Muscle of leg (tissue), 11 donors: Measurements from ENCODE around the gene SALL2. TPM values are rescaled to one million over a fixed set of nuclear protein-coding genes. Genes with fewer than 3 reads are reported as not detected.

Source experiments
- DNase-seq: peaks from one replicate; pipeline ENCODE4 v3.0.0; 2013
- H3K27ac ChIP-seq: one replicate; pipeline ENCODE4 v1.5.1; 2013; ENCODE audit warnings: mild to moderate bottlenecking, low read length, control low read depth
- H3K27me3 ChIP-seq: one replicate; pipeline ENCODE4 v1.6.1; 2013; ENCODE audit warnings: low read length; ENCODE audit not compliant: control insufficient read depth, insufficient read depth
- H3K36me3 ChIP-seq: one replicate; pipeline ENCODE4 v1.6.1; 2013; ENCODE audit warnings: low read length; ENCODE audit not compliant: control insufficient read depth, insufficient read depth
- H3K4me1 ChIP-seq: one replicate; pipeline ENCODE4 v1.6.1; 2013; ENCODE audit warnings: low read length; ENCODE audit not compliant: control insufficient read depth, insufficient read depth
- H3K4me3 ChIP-seq: one replicate; pipeline ENCODE4 v1.5.1; 2013; ENCODE audit warnings: low read length, control low read depth
- H3K9me3 ChIP-seq: replicated peaks from 2 replicates; pipeline ENCODE4 v1.6.1; 2013; ENCODE audit warnings: low read depth, low read length; ENCODE audit not compliant: control insufficient read depth
- WGBS: methylation state at CpG from one replicate; pipeline ENCODE4 v1.1.5; 2013; ENCODE audit warnings: missing lambda C conversion rate; ENCODE audit not compliant: insufficient coverage; 5-methylcytosine and 5-hydroxymethylcytosine counted together
- polyA plus RNA-seq, 8 donors: library from polyadenylated mRNA; unstranded; fragments of 120-200 nt; gene quantifications; one replicate each; pipeline versions ENCODE4 v1.2.1 to v1.2.3, GENCODE V29; 2013; ENCODE audit warnings: inconsistent platforms in 1 of 8, low replicate concordance in 1 of 8; ENCODE audit not compliant: insufficient read length in 8 of 8, insufficient read depth in 1 of 8
- total RNA-seq: library from RNA; stranded (reverse); fragments of 120-200 nt; gene quantifications from one replicate; pipeline ENCODE4 v1.2.4, GENCODE V29; 2013

The SALL2 gene
- total and polyA plus RNA-seq, 9 donors: 7.1 to 21.6 (median 14.7) TPM

DNA sequence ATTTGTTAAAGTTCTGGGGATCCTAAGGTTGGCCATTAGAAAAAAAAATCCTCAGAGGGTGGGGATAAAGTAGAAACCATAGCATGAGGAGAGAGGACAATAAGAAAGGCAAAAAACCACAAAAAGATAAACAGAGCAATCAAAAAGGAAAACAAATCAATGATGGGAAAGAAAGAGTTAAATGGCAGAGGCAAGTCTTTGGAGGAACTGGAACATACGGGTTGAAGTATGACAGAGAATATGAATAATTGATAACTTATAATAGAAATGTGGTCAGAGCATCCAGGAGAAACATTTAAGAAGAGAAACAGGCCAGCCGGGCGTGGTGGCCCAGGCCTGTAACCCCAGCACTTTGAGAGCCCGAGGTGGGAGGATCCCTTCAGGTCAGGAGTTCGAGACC is 17.8 kb upstream of the SALL2 start:
- H3K27me3 ChIP-seq: no peaks in the 10 kb centered on the region
- DNase-seq: no peak
- no peaks in the 10 kb centered on the region for H3K4me1 ChIP-seq
- H3K9me3 ChIP-seq: no peaks in the 10 kb centered on the region
- H3K4me3 ChIP-seq: no peak overlapping the region
- no peaks in the 10 kb centered on the region for H3K36me3 ChIP-seq
- WGBS: no CpG with 5 or more reads among the region's 5 CpGs
- H3K27ac ChIP-seq: no peak overlapping the region

DNA sequence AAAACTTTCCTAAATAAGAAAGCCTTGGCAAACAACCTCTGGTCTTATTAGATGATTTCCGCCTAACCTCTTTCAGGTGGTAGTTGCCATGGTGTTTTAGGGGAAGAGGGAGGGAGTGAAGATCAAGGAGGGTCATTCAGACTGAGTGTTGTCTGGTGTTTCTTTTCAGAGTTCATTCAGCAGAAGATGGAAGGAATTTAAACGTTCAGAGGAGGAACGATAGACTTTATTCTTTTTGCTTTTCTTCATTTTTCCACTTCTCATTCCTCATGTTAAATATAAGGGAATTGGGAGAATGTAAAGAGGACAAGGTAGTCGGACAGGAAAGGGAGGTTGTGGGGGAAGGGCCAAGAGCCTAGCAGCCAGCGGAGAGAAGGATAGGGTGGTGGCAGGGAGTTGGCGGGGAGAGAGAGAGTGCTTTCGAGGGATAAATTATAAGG is 17.4 kb upstream of the SALL2 start:
- Histone ChIP-seq H3K9me3 (no peaks in the 10 kb centered on the region), H3K27me3 (no peaks in the 10 kb centered on the region), H3K36me3 (no peaks in the 10 kb centered on the region), H3K4me3 (no peak overlapping the region), H3K27ac (no peak overlapping the region), H3K4me1 (no peaks in the 10 kb centered on the region)
- 28% methylated on average over 4 of the region's 7 CpGs for WGBS
- no peak for DNase-seq

DNA sequence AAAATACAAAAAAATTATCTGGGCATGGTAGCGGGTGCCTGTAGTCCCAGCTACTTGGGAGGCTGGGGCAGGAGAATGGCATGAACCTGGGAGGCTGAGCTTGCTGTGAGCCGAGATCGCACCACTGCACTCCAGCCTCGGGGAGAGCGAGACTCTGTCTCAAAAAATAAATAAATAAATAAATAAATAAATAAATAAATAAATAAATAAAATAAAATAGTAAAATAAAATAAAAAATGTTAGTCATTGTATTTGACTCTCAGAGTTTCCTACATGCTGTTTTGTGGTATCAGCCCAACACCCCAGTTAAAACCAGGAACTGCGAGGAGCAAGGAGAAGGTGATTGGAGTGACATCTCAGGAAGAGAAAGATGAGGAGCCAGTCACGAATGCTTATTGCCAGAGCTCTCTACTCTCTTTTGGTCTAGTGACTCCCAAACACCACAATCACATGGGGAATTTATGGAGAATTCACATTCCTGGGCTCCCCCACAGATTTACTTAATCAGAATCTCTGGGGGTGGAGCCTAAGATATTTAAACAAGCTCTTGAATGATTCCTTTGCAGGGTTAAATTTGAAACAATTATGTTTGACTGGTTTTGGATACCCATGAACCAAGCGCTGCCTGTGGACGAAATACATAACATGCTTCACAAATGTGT is 15.4 kb upstream of the SALL2 start:
- Histone ChIP-seq H3K36me3 (no peaks in the 10 kb centered on the region), H3K4me3 (no peak overlapping the region), H3K4me1 (no peaks in the 10 kb centered on the region), H3K9me3 (no peaks in the 10 kb centered on the region), H3K27ac (no peak overlapping the region), H3K27me3 (peaks cover 6% of the 10 kb centered on the region)
- WGBS: no CpG with 5 or more reads among the region's 9 CpGs
- DNase-seq: no peak

DNA sequence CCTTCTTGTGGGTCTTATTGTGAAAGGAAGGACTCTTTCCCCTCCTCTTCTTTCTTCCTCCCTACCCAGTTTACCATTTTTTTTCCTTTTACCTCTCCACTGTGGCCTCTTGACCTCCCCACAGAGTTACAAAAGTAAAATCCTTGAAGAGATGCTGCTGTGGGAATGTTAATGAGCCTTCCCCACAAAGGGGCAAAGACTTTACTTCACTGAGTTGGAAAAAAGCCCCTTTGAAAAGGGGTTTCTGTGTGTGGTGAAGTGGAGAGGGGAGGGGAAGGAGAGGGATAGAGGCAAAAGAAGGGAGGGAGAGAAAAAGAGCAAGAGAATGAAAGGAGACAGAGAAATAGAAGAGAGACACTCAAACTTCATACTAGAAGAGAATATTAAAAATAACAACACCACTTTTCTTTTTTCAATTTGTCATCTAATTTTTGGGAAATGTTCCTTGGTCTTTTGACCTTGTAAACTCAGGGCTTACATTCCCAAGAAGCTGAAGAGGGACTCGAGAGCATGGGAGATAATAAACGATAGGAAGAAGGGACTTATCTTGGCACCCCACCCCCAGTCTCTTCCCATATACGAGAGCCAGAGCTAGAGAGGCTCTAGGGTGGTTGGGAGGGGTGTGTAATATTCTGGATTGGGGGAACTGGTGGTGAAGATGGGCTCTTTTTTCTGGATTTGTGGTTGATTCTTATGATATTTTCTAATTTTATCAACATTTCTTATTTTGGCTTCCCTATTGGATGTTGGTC is 13.2 kb upstream of the SALL2 start:
- no peaks in the 10 kb centered on the region for H3K9me3 ChIP-seq
- no peak overlapping the region for H3K4me3 ChIP-seq
- no CpG with 5 or more reads among the region's 3 CpGs for WGBS
- peaks cover 4% of the 10 kb centered on the region for H3K4me1 ChIP-seq
- DNase-seq: no peak
- no peak overlapping the region for H3K27ac ChIP-seq
- no peaks in the 10 kb centered on the region for H3K36me3 ChIP-seq
- H3K27me3 ChIP-seq: peaks cover 20% of the 10 kb centered on the region

DNA sequence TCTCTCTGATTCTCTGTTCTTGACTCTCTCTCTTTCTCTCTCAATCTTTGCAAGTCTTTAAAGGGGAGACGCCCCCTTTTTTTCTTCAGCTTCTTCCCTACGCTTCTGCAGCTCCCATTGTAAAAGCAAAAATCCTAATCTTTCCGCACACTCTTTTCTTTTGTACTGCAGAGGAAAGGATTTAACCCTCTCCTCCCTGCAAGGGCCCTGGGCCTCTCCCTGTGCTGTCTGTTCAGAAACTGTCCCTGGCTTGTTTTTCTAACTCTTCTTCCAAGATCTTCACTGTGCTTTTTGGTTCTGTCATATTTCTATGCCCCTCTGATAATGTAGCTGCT is 10.9 kb upstream of the SALL2 start:
- no peaks in the 10 kb centered on the region for H3K36me3 ChIP-seq
- DNase-seq: peak; percentile 23
- peaks cover 4% of the 10 kb centered on the region for H3K4me1 ChIP-seq
- H3K9me3 ChIP-seq: no peaks in the 10 kb centered on the region
- no peak overlapping the region for H3K27ac ChIP-seq
- WGBS: 0% methylated on average over 2 of the region's 3 CpGs
- peaks cover 22% of the 10 kb centered on the region for H3K27me3 ChIP-seq
- H3K4me3 ChIP-seq: peak overlapping the region; percentile 12

DNA sequence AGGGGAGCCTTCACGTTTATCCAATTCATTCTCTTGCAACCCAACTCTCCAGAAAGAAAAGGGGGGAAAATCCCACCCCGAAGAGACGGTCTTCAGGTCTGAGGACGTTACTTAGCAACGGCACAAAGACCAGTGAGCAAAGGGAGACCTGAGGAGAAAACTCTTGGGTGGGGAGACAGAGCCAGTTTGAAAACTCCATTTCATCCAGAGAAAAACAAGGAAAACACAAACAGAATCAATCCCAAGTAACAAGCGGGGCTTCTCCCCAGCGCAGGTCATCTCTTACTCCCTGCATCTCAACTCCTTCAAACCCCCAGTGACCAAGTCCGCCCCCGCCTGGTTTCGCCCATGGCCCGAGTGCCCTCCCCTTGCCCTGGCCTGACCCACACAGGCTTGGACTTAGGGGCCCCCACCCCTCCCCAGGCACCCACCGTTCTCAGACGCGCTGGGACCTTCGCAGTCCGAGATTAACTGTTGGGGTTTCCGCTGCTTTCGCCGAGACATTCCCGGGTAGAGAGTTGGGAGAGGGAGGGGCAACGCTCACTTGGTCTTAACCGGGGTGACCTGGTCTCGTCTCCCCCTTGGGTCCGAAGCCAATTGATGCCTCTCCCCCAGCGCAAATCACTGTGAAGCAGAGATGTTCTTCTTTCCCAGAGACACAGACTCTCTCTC is 10.4 kb upstream of the SALL2 start:
- Histone ChIP-seq H3K36me3 (no peaks in the 10 kb centered on the region), H3K4me3 (peak overlapping the region; percentile 12), H3K27ac (no peak overlapping the region), H3K4me1 (peaks cover 4% of the 10 kb centered on the region), H3K9me3 (no peaks in the 10 kb centered on the region), H3K27me3 (peaks cover 22% of the 10 kb centered on the region)
- DNase-seq: peak; percentile 35
- WGBS: 2% methylated on average over 11 of the region's 25 CpGs

DNA sequence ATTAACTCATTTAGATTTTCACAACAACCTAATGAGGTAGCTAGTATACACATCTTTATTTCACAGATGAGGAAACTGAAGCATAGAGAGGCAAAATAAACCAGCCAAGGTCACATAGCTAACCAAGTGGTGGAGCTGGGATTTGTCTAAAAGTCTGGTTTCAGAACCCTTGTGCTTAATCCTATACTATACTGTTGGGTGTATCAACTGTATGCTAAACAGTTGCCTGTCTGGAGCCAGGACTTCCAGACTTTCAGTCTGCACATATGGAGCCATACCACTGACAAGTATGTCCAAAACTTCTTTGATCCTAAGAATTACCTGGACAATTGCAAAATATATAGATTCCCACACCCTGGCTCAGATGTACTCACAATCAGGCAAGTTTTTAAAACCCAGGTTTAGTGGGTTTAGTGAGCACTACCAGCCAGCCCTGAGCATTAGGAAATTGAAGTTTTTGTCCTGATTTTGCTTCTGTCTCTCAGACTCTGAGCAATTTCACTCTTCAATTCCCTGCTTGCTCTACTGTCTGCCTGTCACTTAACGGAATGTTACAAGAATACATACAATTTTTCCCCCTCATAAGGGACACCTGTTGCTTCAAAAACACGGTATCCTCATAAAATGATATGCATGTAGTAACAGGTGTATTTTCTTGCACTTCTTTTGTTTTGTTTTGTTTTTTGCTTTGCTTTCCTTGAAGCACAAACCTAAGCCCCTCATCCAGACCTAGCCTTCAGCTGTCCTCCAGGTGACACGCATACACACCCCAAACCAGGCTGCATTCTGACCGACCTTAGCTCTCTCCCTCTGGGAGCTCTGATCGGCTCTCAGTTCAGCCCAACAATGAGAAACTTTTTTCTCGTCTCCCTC is 9.6 kb upstream of the SALL2 start:
- no peaks in the 10 kb centered on the region for H3K36me3 ChIP-seq
- H3K4me3 ChIP-seq: peak overlapping the region; percentile 12
- H3K9me3 ChIP-seq: no peaks in the 10 kb centered on the region
- H3K27me3 ChIP-seq: peaks cover 22% of the 10 kb centered on the region
- peaks cover 4% of the 10 kb centered on the region for H3K4me1 ChIP-seq
- DNase-seq: no peak
- WGBS: 33% methylated on average over 1 of the region's 6 CpGs
- H3K27ac ChIP-seq: no peak overlapping the region

DNA sequence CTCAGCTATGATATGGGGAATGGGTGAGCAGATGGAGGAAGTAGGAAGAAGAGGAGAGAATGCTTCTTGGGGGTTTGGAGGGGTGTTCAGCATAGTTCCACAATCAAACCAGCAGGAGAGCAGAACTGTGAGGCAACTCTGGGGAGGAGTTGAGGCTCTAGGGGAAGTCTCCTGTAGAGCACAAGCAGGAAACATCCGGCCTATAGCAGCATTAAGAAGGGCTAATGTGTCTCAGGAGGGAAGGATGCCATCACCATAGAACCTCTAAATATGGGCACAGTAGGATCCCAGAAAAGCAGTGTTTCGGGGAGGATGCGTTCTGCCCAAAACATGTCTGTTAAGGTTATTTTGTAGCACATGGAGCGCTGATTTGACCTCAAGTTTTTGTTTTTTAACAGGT is 8.4 kb upstream of the SALL2 start:
- Histone ChIP-seq H3K4me1 (peaks cover 4% of the 10 kb centered on the region), H3K36me3 (no peaks in the 10 kb centered on the region), H3K4me3 (no peak overlapping the region), H3K27me3 (peaks cover 22% of the 10 kb centered on the region), H3K9me3 (no peaks in the 10 kb centered on the region), H3K27ac (no peak overlapping the region)
- no peak for DNase-seq
- 57% methylated on average over 1 of the region's 4 CpGs for WGBS

DNA sequence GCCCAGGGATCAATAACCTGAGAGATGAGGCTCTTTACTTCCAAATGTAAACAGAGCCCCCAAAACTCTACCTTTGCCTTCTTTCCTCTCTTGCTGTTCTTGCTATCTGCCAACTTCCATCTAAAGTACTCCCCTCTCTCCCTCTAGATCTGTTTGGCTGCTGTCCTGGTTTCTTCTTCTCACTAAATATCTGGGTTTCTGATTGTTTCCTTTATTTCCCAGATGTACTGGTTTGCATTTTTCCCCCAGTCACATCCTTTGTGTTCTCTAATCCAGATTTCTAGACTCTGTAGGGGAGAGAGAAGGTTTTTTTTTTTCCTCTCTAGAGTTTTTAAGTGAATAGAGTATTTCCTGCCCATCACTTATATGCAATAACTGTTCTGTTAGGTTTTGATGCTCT is 7.1 kb upstream of the SALL2 start:
- Histone ChIP-seq H3K9me3 (no peaks in the 10 kb centered on the region), H3K27me3 (peaks cover 22% of the 10 kb centered on the region), H3K4me3 (no peak overlapping the region), H3K4me1 (peaks cover 4% of the 10 kb centered on the region), H3K27ac (no peak overlapping the region), H3K36me3 (no peaks in the 10 kb centered on the region)
- no peak for DNase-seq

DNA sequence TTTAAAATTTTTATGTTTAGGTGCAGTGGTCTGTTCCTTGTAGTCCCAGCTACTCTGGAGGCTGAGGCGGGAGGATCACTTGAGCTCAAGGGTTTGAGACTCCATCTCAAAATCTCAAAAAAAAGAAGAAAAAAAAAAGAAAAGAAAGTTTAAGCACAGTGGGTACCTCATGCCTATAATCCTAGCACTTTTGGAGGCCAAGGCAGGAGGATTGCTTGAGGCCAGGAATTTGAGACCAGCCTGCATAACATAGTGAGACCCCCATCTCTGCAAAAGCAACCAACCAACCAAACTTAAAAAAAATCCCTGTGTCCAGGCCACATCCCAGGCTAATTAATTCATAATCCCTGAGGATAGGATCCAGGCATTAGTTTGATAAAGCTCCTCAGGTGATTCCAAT is 3.4 kb upstream of the SALL2 start:
- Histone ChIP-seq H3K4me3 (no peak overlapping the region), H3K27me3 (peaks cover 3% of the 10 kb centered on the region), H3K27ac (no peak overlapping the region), H3K36me3 (peaks cover 4% of the 10 kb centered on the region), H3K9me3 (no peaks in the 10 kb centered on the region), H3K4me1 (peaks cover 12% of the 10 kb centered on the region)
- no CpG with 5 or more reads among the region's 1 CpG for WGBS
- no peak for DNase-seq
